B cell (primary cell): ENCODE data around the gene MED12L. TPM values are rescaled to one million over a fixed set of nuclear protein-coding genes. Genes with fewer than 3 reads are reported as not detected.

Experiments used
- ATAC-seq: fragments of 200-7000 bp; cut with Tn5 transposase; one replicate; pipeline ENCODE4 v1.10.0; 2021; ENCODE audit warnings: low read depth, mild to moderate bottlenecking, moderate number of reproducible peaks, moderate library complexity
- CTCF ChIA-PET: fragments of 350-600 bp; sonication (Branson Sonifier 250); formaldehyde crosslinking; loops from one replicate; lab custom pipeline; 2021; ENCODE audit warnings: antibody characterized with exemption, inconsistent platforms; lab: Charles Lee
- POLR2A ChIA-PET: fragments of 350-600 bp; sonication (Branson Sonifier 250); formaldehyde crosslinking; loops from one replicate; lab custom pipeline; 2021; ENCODE audit warnings: antibody characterized with exemption; lab: Charles Lee
- DNase-seq: peaks from one replicate; pipeline ENCODE4 v3.0.0; 2013
- H2AFZ ChIP-seq: 2 replicates; pipeline ENCODE4 v1.6.1; 2012; ENCODE audit warnings: mild to moderate bottlenecking, low read depth, low read length; ENCODE audit not compliant: insufficient read depth, poor library complexity, severe bottlenecking
- H3K27ac ChIP-seq, 2 donors: 1 replicate in 1 of 2; 2 replicates in 1 of 2; pipeline ENCODE4 v1.5.1; 2012 to 2013; ENCODE audit warnings: low read length in 2 of 2, mild to moderate bottlenecking in 2 of 2, moderate library complexity in 1 of 2
- H3K27me3 ChIP-seq, 4 experiments: fragments of 200-600 bp in 1 of 4; sonication (generic) in 1 of 4; replicated peaks in 1 of 4; 1 replicate in 2 of 4; 2 replicates in 2 of 4; pipeline versions ENCODE4 v1.6.1 to v1.7.0; 2013 to 2016; ENCODE audit warnings: low read length in 3 of 4, mild to moderate bottlenecking in 2 of 4, mixed read lengths in 1 of 4, moderate library complexity in 1 of 4; ENCODE audit not compliant: insufficient read depth in 4 of 4, control insufficient read depth in 3 of 4; ENCODE audit errors: control extremely low read depth in 1 of 4
- H3K36me3 ChIP-seq, 2 experiments: replicated peaks in 1 of 2; 1 replicate in 1 of 2; 2 replicates in 1 of 2; pipeline versions ENCODE4 v1.6.1 to v1.7.1; 2013; ENCODE audit warnings: low read length in 1 of 2; ENCODE audit not compliant: insufficient read depth in 2 of 2, control insufficient read depth in 1 of 2; ENCODE audit errors: control extremely low read depth in 1 of 2, extremely low read depth in 1 of 2
- H3K4me1 ChIP-seq, 2 donors: fragments of 200-600 bp in 1 of 2; sonication (generic) in 1 of 2; 1 replicate in 1 of 2; 2 replicates in 1 of 2; pipeline versions ENCODE4 v1.5.1 to v1.6.1; 2013 to 2017; ENCODE audit warnings: low read length in 2 of 2; ENCODE audit not compliant: control insufficient read depth in 2 of 2, insufficient read depth in 2 of 2
- H3K4me2 ChIP-seq: replicated peaks from 2 replicates; pipeline ENCODE3; 2012; ENCODE audit warnings: mild to moderate bottlenecking, low read depth, low read length; ENCODE audit not compliant: poor library complexity, severe bottlenecking
- H3K4me3 ChIP-seq, 5 experiments: fragments of 200-600 bp in 1 of 5; sonication (generic) in 1 of 5; 1 replicate in 3 of 5; 2 replicates in 2 of 5; pipeline versions ENCODE4 v1.5.1 to v1.7.0; 2011 to 2016; ENCODE audit warnings: low read length in 4 of 5, mild to moderate bottlenecking in 4 of 5, low read depth in 2 of 5, control low read depth in 1 of 5, moderate library complexity in 1 of 5; ENCODE audit not compliant: insufficient read depth in 1 of 5; ENCODE audit errors: control extremely low read depth in 1 of 5, extremely low read depth in 1 of 5
- H3K79me2 ChIP-seq: fragments of 200-600 bp; sonication (generic); one replicate; pipeline ENCODE4 v1.6.0; 2016; ENCODE audit warnings: low read length; ENCODE audit not compliant: control insufficient read depth, insufficient read depth
- H3K9ac ChIP-seq: fragments of 200-600 bp; sonication (generic); 2 replicates; pipeline ENCODE4 v1.6.1; 2017; ENCODE audit warnings: mild to moderate bottlenecking, low read length, moderate library complexity
- H3K9me3 ChIP-seq, 3 donors: one replicate each; pipeline versions ENCODE4 v1.6.1 to v1.7.1; 2013; ENCODE audit warnings: low read length in 2 of 3; ENCODE audit not compliant: control insufficient read depth in 2 of 3, insufficient read depth in 1 of 3; ENCODE audit errors: control extremely low read depth in 1 of 3
- H4K20me1 ChIP-seq: 2 replicates; pipeline ENCODE4 v1.6.0; 2012; ENCODE audit warnings: mild to moderate bottlenecking, low read length; ENCODE audit not compliant: insufficient read depth, control insufficient read depth, poor library complexity, severe bottlenecking
- H3K27ac Mint-ChIP-seq: one replicate; pipeline ENCODE4 v1.8.0; 2021; ENCODE audit warnings: mixed read lengths
- H3K27me3 Mint-ChIP-seq: one replicate; pipeline ENCODE4 v1.8.0; 2021; ENCODE audit warnings: mixed read lengths
- H3K4me1 Mint-ChIP-seq: one replicate; pipeline ENCODE4 v1.8.0; 2021; ENCODE audit warnings: mixed read lengths
- H3K4me3 Mint-ChIP-seq: one replicate; pipeline ENCODE4 v1.8.0; 2021; ENCODE audit warnings: mixed read lengths
- H3K9me3 Mint-ChIP-seq: one replicate; pipeline ENCODE4 v1.8.0; 2022; ENCODE audit warnings: mixed read lengths; ENCODE audit not compliant: insufficient read depth
- EZH2 ChIP-seq: IDR thresholded peaks from 2 replicates; pipeline ENCODE4 v1.6.1; 2012; ENCODE audit warnings: borderline replicate concordance, low read depth, mild to moderate bottlenecking, moderate library complexity, low read length; ENCODE audit not compliant: insufficient read depth, poor library complexity, severe bottlenecking
- WGBS: methylation state at CpG from one replicate; pipeline ENCODE4 v1.1.5; 2013; ENCODE audit warnings: missing lambda C conversion rate; ENCODE audit not compliant: insufficient coverage; 5-methylcytosine and 5-hydroxymethylcytosine counted together
- intact Hi-C: fragments of 100-400 bp; cut with micrococcal nuclease; formaldehyde crosslinking; loops from one replicate; pipeline ENCODE4 v1.10.0; 2022
- polyA plus RNA-seq: library from polyadenylated mRNA; depleted of rRNA; stranded (reverse); fragments of >200 nt; gene quantifications from 2 replicates; pipeline ENCODE4 v1.2.3, GENCODE V29; 2012
- total RNA-seq, 2 donors: library from RNA; stranded (reverse); fragments of 120-200 nt in 1 of 2; gene quantifications; 1 replicate in 1 of 2; 2 replicates in 1 of 2; pipeline versions ENCODE4 v1.2.3 to v1.2.4, GENCODE V29; 2013 to 2022
- TF ChIP-seq, protein P1 (sequence below): fragments of 200-600 bp; IDR thresholded peaks from one replicate; pipeline ENCODE4 v1.8.0; 2022; ENCODE audit warnings: antibody characterized with exemption, mild to moderate bottlenecking

Gene MED12L
- total and polyA plus RNA-seq, 2 donors (not counting 1 experiment from before 2014, with no cell fraction given): 0.07 to 0.30 TPM

DNA sequence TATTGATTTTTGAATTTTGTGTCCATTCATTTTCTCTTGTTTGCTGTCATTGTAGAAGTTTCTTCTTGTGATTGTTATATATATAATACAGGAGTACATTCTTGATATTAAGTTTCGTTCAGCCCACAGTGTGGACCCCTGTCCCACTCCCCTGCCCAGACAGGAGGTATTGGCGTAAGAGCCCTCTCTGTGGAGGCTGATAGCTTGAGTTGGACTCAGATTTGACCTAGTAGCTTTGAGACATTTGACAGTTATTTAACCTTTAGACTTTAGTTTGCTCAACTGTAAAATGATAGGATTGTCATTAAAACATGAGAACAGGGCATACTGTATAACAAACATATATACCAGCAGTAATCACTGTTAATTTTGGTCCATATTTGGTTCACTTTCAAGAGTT is 90.5 kb downstream of the MED12L start:
- peaks cover 14% of the 10 kb centered on the region for H3K4me1 Mint-ChIP-seq
- peaks cover 10% of the 10 kb centered on the region in 2 donors for H3K4me1 ChIP-seq
- ATAC-seq: no peak
- no peak overlapping the region for H3K9ac ChIP-seq
- WGBS: 89% methylated on average over 1 of the region's 2 CpGs
- H3K9me3 Mint-ChIP-seq: no peaks in the 10 kb centered on the region
- no peaks in the 10 kb centered on the region for H3K79me2 ChIP-seq
- no peaks in the 10 kb centered on the region for H4K20me1 ChIP-seq
- TF ChIP-seq EZH2: no peak
- TF ChIP-seq, protein P1, sequence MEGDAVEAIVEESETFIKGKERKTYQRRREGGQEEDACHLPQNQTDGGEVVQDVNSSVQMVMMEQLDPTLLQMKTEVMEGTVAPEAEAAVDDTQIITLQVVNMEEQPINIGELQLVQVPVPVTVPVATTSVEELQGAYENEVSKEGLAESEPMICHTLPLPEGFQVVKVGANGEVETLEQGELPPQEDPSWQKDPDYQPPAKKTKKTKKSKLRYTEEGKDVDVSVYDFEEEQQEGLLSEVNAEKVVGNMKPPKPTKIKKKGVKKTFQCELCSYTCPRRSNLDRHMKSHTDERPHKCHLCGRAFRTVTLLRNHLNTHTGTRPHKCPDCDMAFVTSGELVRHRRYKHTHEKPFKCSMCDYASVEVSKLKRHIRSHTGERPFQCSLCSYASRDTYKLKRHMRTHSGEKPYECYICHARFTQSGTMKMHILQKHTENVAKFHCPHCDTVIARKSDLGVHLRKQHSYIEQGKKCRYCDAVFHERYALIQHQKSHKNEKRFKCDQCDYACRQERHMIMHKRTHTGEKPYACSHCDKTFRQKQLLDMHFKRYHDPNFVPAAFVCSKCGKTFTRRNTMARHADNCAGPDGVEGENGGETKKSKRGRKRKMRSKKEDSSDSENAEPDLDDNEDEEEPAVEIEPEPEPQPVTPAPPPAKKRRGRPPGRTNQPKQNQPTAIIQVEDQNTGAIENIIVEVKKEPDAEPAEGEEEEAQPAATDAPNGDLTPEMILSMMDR: no peak
- no peak overlapping the region for H3K4me3 ChIP-seq
- H3K36me3 ChIP-seq: no peaks in the 10 kb centered on the region
- no peak overlapping the region for H3K4me2 ChIP-seq
- H2AFZ ChIP-seq: no peak overlapping the region
- H3K27me3 Mint-ChIP-seq: no peaks in the 10 kb centered on the region
- POLR2A ChIA-PET: no interaction called here
- no peaks in the 10 kb centered on the region for H3K27me3 ChIP-seq
- CTCF ChIA-PET: interaction anchor here (1.6 kb wide), 1 partner anchor 106 kb away, joined by 3 read pairs; no protein-coding TSS in a partner anchor
- no peak for DNase-seq
- intact Hi-C loops: no loop called here
- no peak overlapping the region for H3K27ac ChIP-seq
- no peak overlapping the region for H3K27ac Mint-ChIP-seq
- H3K4me3 Mint-ChIP-seq: no peak overlapping the region
- no peaks in the 10 kb centered on the region for H3K9me3 ChIP-seq

DNA sequence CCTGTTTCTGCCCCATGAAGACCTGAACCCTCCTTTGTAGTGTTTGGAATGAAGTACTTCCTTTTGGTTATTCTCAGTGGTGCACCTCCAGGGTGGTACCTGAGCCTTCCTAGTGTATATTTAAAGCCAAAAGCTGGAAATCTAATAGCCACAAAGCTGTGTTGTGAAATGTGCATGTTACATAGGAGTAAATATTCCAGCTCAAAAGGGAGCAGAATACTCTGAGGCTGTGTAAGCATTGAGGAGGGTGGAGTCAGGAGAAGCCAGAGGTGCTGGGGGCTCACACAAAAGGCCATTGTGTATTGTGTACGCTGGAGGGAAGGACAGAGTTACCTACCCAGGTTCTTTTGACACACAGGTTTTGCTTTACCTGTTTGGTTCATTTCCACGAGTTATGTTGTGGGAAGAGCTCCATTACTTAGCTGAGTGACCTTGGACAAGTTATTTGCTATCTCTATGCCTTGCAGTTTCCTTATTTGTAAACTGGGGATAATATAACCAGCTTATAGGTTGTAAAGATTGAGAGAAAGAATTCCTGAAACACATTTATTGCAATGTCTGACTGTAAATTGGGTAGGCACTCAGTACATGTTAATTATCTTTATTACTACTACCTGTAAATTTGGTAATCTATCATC is 92.9 kb downstream of the MED12L start:
- no peaks in the 10 kb centered on the region for H3K79me2 ChIP-seq
- 100% methylated on average over 1 of the region's 2 CpGs for WGBS
- ChIA-PET CTCF (interaction anchor here (2.3 kb wide), 1 partner anchor 10 kb away, joined by 15 read pairs; no protein-coding TSS in a partner anchor), POLR2A (interaction anchor here (0.6 kb wide), 1 partner anchor 625 kb away, joined by 5 read pairs; no protein-coding TSS in a partner anchor)
- no peaks in the 10 kb centered on the region for H4K20me1 ChIP-seq
- no peaks in the 10 kb centered on the region for H3K27me3 Mint-ChIP-seq
- no peaks in the 10 kb centered on the region for H3K9me3 Mint-ChIP-seq
- no peak overlapping the region for H3K4me3 Mint-ChIP-seq
- H3K4me1 ChIP-seq: no peaks in the 10 kb centered on the region
- H3K4me3 ChIP-seq: no peak overlapping the region
- H3K4me2 ChIP-seq: no peak overlapping the region
- H3K9ac ChIP-seq: no peak overlapping the region
- no peaks in the 10 kb centered on the region for H3K9me3 ChIP-seq
- no peak overlapping the region for H3K27ac ChIP-seq
- DNase-seq (no peak), ATAC-seq (no peak)
- intact Hi-C loops: no loop called here
- H2AFZ ChIP-seq: no peak overlapping the region
- H3K27me3 ChIP-seq: no peaks in the 10 kb centered on the region
- no peaks in the 10 kb centered on the region for H3K4me1 Mint-ChIP-seq
- TF ChIP-seq, protein P1: no peak
- no peak for TF ChIP-seq EZH2
- peak overlapping the region; percentile 34 for H3K27ac Mint-ChIP-seq
- no peaks in the 10 kb centered on the region for H3K36me3 ChIP-seq
